ENCODE results near the gene ACAD8. TPM values are rescaled to one million over a fixed set of nuclear protein-coding genes. Genes with fewer than 3 reads are reported as not detected.
A peak's percentile ranks its signal among the peaks of the same experiment; 100 is the strongest.

ACAD8 gene
- total RNA-seq, 6 experiments from 2014 or later: 19.1 to 28.3 (median 24.4) TPM

- 89% methylated on average over 4 of the region's 4 CpGs for WGBS (ENCODE audit: insufficient coverage, low coverage, low lambda C conversion rate, missing lambda C conversion rate)
Observed at GRCh38 chr11:134246678-134247077, 6.7 kb upstream of the ACAD8 start.

DNA sequence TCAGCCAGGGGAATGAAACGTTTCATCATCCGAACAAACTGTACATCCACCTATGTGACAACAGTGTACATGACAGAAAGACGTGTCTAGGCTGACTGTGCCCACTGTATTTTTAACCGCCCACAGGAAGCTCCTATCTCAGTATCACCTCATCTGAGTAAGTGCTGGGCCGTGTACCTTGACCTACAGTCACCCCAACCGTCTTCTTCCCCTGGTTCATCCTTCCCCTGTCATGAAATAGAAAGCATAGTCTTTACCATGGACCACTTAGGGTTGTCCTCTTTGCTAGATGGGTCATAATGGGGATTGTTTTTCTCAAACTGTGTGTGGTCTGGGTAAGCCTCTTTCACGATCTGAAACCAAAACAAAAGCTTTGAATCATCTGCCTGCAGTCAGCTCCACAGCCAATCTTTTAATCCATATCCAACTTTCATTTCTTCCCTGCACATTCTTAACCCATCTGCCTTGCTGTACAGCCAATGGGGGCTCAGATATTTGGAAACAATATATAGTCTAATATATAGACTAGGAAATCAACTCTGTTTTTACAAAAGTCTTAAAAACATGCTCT lies 4.4 kb upstream of the ACAD8 start:
- no peak for ATAC-seq
- TF ChIP-seq CTCF (IDR thresholded peaks at IDR 0.05) (no peak), POLR2A (IDR thresholded peaks at IDR 0.05) (no peak)
- no peak for DNase-seq
- Histone ChIP-seq H3K36me3 (peaks cover 0 to 55% (median 14%) of the 10 kb centered on the region in 4 donors), H3K27me3 (no peaks in the 10 kb centered on the region), H3K4me1 (peaks cover 0 to 27% (median 13%) of the 10 kb centered on the region in 4 donors), H3K27ac (no peak overlapping the region), H3K9me3 (no peaks in the 10 kb centered on the region), H3K4me3 (no peak overlapping the region)
- intact Hi-C loops (cut with DNase I): no loop called here
- 53% methylated on average over 4 of the region's 7 CpGs for WGBS (ENCODE audit: insufficient coverage, low coverage, low lambda C conversion rate, missing lambda C conversion rate)

More at GRCh38 chr11:134246678-134247077, 6.7 kb upstream of the ACAD8 start:
- Histone ChIP-seq H3K4me1 (peaks cover 0 to 19% (median 10%) of the 10 kb centered on the region in 4 donors), H3K36me3 (peaks cover 0 to 77% (median 16%) of the 10 kb centered on the region in 4 donors), H3K27ac (no peak overlapping the region), H3K27me3 (no peaks in the 10 kb centered on the region), H3K4me3 (no peak overlapping the region), H3K9me3 (no peaks in the 10 kb centered on the region)
- no peak for ATAC-seq
- TF ChIP-seq POLR2A (IDR thresholded peaks at IDR 0.05): no peak
- DNase-seq: no peak
- intact Hi-C loops (cut with DNase I): no loop called here

GRCh38 chr11:134250246-134250645 lies 3.1 kb upstream of the ACAD8 start:
- intact Hi-C loops (cut with DNase I): no loop called here
- no peak for TF ChIP-seq CTCF (IDR thresholded peaks at IDR 0.05)
- TF ChIP-seq POLR2A (IDR thresholded peaks at IDR 0.05): no peak
- DNase-seq (no peak), ATAC-seq (no peak)
- Histone ChIP-seq H3K4me1 (peaks cover 0 to 34% (median 13%) of the 10 kb centered on the region in 4 donors), H3K4me3 (no peak overlapping the region), H3K27ac (peak overlapping the region; percentile 49 to 86 (median 83)), H3K27me3 (no peaks in the 10 kb centered on the region), H3K9me3 (no peaks in the 10 kb centered on the region), H3K36me3 (peaks cover 0 to 45% (median 10%) of the 10 kb centered on the region in 4 donors)
- 79% methylated on average over 3 of the region's 3 CpGs for WGBS (ENCODE audit: insufficient coverage, low coverage, low lambda C conversion rate, missing lambda C conversion rate)

DNA sequence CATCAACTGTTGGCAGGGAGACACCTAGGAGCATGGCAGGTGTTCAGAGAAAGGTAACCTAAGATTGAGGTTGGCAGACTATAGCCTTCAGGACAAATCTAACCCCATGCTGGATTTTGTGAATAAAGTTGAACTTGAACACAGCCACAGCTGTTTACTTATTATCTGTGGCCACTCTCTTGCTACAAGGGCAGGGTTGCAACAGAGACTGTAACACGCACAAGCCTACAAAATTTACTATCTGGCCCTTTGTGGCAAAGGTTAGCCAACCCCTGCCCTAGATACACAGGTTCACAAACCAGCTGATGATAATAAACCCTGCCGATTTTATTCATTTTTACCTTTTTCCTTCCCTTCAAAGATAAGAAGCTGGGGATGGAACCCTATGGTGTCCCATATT lies 2.7 kb upstream of the ACAD8 start:
- peak overlapping the region; percentile 49 to 86 (median 83) for H3K27ac ChIP-seq
- peaks cover 0 to 40% (median 10%) of the 10 kb centered on the region in 4 donors for H3K36me3 ChIP-seq
- H3K4me1 ChIP-seq: peaks cover 0 to 34% (median 13%) of the 10 kb centered on the region in 4 donors
- TF ChIP-seq CTCF (IDR thresholded peaks at IDR 0.05): no peak
- TF ChIP-seq POLR2A (IDR thresholded peaks at IDR 0.05): no peak
- DNase-seq (peak in 1 of 3 donors; percentile 84), ATAC-seq (peak; percentile 63 to 77 (median 68))
- H3K9me3 ChIP-seq: no peaks in the 10 kb centered on the region
- no peak overlapping the region for H3K4me3 ChIP-seq
- intact Hi-C loops (cut with DNase I): no loop called here
- no peaks in the 10 kb centered on the region for H3K27me3 ChIP-seq
- 18% methylated on average over 2 of the region's 2 CpGs for WGBS (ENCODE audit: insufficient coverage, low coverage, low lambda C conversion rate, missing lambda C conversion rate)

DNA sequence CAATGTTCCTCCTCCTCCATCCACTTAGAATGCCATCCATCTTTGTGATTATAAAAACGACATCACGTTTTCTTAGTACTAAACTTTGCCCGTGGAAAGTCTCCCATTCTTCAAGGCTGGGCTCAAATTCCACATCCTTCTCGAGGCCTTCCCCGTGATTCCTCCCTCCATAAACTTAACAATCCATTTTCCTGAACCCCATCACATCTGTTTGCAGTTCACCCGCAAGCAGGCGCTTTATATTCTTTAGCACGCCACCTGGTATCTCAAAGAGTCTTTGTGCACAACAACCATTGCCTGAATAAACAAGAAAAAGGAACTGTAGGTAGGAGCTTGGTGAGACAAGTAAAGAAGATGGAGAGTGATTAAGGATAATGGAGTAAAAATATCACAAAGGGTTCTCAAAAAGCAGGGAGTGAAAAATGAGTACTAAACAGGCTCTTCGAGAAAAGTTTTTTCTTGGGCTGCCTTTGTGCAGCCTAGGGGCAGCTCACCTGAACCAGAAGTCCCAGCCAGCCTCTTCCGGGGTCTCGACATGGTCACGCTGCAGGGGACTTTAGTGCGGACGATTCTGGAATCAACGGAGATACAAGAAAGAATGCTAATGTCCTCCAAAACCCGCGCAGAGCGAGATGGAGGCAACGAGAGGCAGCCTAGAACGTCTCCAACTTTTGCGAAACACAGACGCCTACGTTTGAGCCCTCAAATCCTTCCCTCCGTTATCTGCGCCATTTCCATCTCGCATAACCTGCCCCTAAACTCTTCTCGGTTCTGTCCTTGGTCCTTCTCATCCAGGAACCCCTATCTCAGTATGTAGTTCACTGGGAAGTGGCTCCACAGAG lies 801 bp upstream of the ACAD8 start:
- no peaks in the 10 kb centered on the region for H3K27me3 ChIP-seq
- H3K9me3 ChIP-seq: no peaks in the 10 kb centered on the region
- WGBS (ENCODE audit: insufficient coverage, low coverage, low lambda C conversion rate, missing lambda C conversion rate): 3% methylated on average over 24 of the region's 27 CpGs
- H3K36me3 ChIP-seq: peaks cover 0 to 25% (median 7%) of the 10 kb centered on the region in 4 donors
- ATAC-seq: peak in 2 of 4 donors; percentile 6 to 20
- intact Hi-C loops (cut with DNase I): no loop called here
- H3K4me1 ChIP-seq: peaks cover 0 to 34% (median 13%) of the 10 kb centered on the region in 4 donors
- H3K4me3 ChIP-seq: peak overlapping the region; percentile 89 to 98 (median 93)
- TF ChIP-seq POLR2A (IDR thresholded peaks at IDR 0.05): no peak
- no peak for TF ChIP-seq CTCF (IDR thresholded peaks at IDR 0.05)
- DNase-seq: no peak
- peak overlapping the region; percentile 20 to 86 (median 29) for H3K27ac ChIP-seq

All from right lobe of liver (tissue), 6 donors.